Measurements from ENCODE around the gene KLHL21. TPM values are rescaled to one million over a fixed set of nuclear protein-coding genes. Genes with fewer than 3 reads are reported as not detected.

Gene KLHL21
- total RNA-seq, 1 experiment from 2014 or later, result 27.5 TPM

GRCh38 chr1:6621429-6622391, 19.0 kb upstream of the KLHL21 start:
- H3K9ac ChIP-seq (ENCODE audit: low read length), result no peak overlapping the region
- CTCF ChIA-PET, result no interaction called here
- H3K4me1 ChIP-seq (ENCODE audit: control insufficient read depth in 1 of 2, insufficient read depth in 2 of 2, low read length in 2 of 2), result peaks cover 0 to 22% of the 10 kb centered on the region in 2 experiments; a peak in 2 of 4 replicates
- POLR2A ChIA-PET, result no interaction called here
- H4K20me1 ChIP-seq (ENCODE audit: insufficient read depth), result no peaks in the 10 kb centered on the region; the same call in 1 of the 2 replicates
- H3K9me2 ChIP-seq (ENCODE audit: insufficient read depth), result no peaks in the 10 kb centered on the region
- intact Hi-C loops (cut with micrococcal nuclease), result no loop called here
- H3K79me2 ChIP-seq (ENCODE audit: insufficient read depth, low read length), result peaks cover 83% of the 10 kb centered on the region
- peaks cover 27 to 40% of the 10 kb centered on the region in 2 experiments for H3K36me3 ChIP-seq (ENCODE audit: control insufficient read depth in 1 of 2, insufficient read depth in 2 of 2, low read length in 2 of 2)
- no peaks in the 10 kb centered on the region for H3K9me3 ChIP-seq (ENCODE audit: control insufficient read depth in 1 of 2, insufficient read depth in 1 of 2, low read depth in 1 of 2, low read length in 2 of 2)
- no TSS peak for BruUV-seq (replicated peaks)
- RAD21 ChIA-PET (ENCODE audit: low non-redundant PET in 1 of 2, low total read pairs in 2 of 2, uncharacterized antibody in 2 of 2, unreplicated experiment in 2 of 2), result no interaction called here
- no peak overlapping the region for H2AFZ ChIP-seq (ENCODE audit: low read depth, low read length, poor library complexity, severe bottlenecking)
- no peak for DNase-seq (ENCODE audit: low read depth, low spot score)
- H3K4me2 ChIP-seq (ENCODE audit: low read length), result no peak overlapping the region
- no peak overlapping the region for H3K4me3 ChIP-seq (replicated peaks in 1 of 2; ENCODE audit: low read depth in 1 of 2, low read length in 2 of 2)
- no peaks in the 10 kb centered on the region for H3K27me3 ChIP-seq (ENCODE audit: insufficient read depth, low read length)
- no peak overlapping the region for H3K27ac ChIP-seq (ENCODE audit: low read depth, low read length)
- TF ChIP-seq CBX3 (IDR thresholded peaks at IDR 0.05; ENCODE audit: low read depth) (no peak), YY1 (IDR thresholded peaks at IDR 0.05; ENCODE audit: extremely low read depth, insufficient replicate concordance, low read depth, low read length) (no peak), EZH2 (IDR thresholded peaks at IDR 0.05) (no peak), ZNF274 (IDR thresholded peaks at IDR 0.05; ENCODE audit: low read depth, low read length) (no peak), FOSL1 (IDR thresholded peaks at IDR 0.05; ENCODE audit: low read depth) (no peak)
- no peak for ATAC-seq

- CTCF ChIA-PET, result no interaction called here
- intact Hi-C loops (cut with micrococcal nuclease), result no loop called here
- peaks cover 27 to 42% of the 10 kb centered on the region in 2 experiments for H3K36me3 ChIP-seq (ENCODE audit: control insufficient read depth in 1 of 2, insufficient read depth in 2 of 2, low read length in 2 of 2)
- H3K4me1 ChIP-seq (ENCODE audit: control insufficient read depth in 1 of 2, insufficient read depth in 2 of 2, low read length in 2 of 2), result peaks cover 6 to 22% of the 10 kb centered on the region in 2 experiments
- H3K9ac ChIP-seq (ENCODE audit: low read length), result no peak overlapping the region
- TF ChIP-seq JUND (IDR thresholded peaks at IDR 0.05) (no peak), ZNF274 (IDR thresholded peaks at IDR 0.05; ENCODE audit: low read depth, low read length) (no peak), SP1 (IDR thresholded peaks at IDR 0.05; ENCODE audit: low read depth) (no peak), SRF (IDR thresholded peaks at IDR 0.05; ENCODE audit: low read depth) (no peak), FOSL1 (IDR thresholded peaks at IDR 0.05; ENCODE audit: low read depth) (no peak), ATF3 (IDR thresholded peaks at IDR 0.05) (no peak), EZH2 (IDR thresholded peaks at IDR 0.05) (no peak), POLR2A (IDR thresholded peaks at IDR 0.05; ENCODE audit: borderline replicate concordance, extremely low read depth, insufficient read depth, insufficient read length) (no peak)
- H3K9me2 ChIP-seq (ENCODE audit: insufficient read depth), result no peaks in the 10 kb centered on the region
- no peak overlapping the region for H3K4me3 ChIP-seq (replicated peaks in 1 of 2; ENCODE audit: low read depth in 1 of 2, low read length in 2 of 2)
- no peaks in the 10 kb centered on the region for H3K9me3 ChIP-seq (ENCODE audit: control insufficient read depth in 1 of 2, insufficient read depth in 1 of 2, low read depth in 1 of 2, low read length in 2 of 2)
- BruUV-seq (replicated peaks), result no TSS peak
- no peak for ATAC-seq
- H2AFZ ChIP-seq (ENCODE audit: low read depth, low read length, poor library complexity, severe bottlenecking), result no peak overlapping the region
- DNase-seq (ENCODE audit: low read depth, low spot score), result no peak
- RAD21 ChIA-PET (ENCODE audit: low non-redundant PET in 1 of 2, low total read pairs in 2 of 2, uncharacterized antibody in 2 of 2, unreplicated experiment in 2 of 2), result no interaction called here
- H4K20me1 ChIP-seq (ENCODE audit: insufficient read depth), result no peaks in the 10 kb centered on the region; the same call in 1 of the 2 replicates
- peaks cover 88% of the 10 kb centered on the region for H3K79me2 ChIP-seq (ENCODE audit: insufficient read depth, low read length)
- no peaks in the 10 kb centered on the region for H3K27me3 ChIP-seq (ENCODE audit: insufficient read depth, low read length)
- POLR2A ChIA-PET, result no interaction called here
- H3K27ac ChIP-seq (ENCODE audit: low read depth, low read length), result no peak overlapping the region
- no peak overlapping the region for H3K4me2 ChIP-seq (ENCODE audit: low read length)
Observed at GRCh38 chr1:6619045-6619444, 16.4 kb upstream of the KLHL21 start.
